ENCODE results near the gene ERLEC1.
"Not testable (repeated sequence)": the region's sequence is repeated elsewhere in the genome, so short reads cannot be mapped to it uniquely, and the experiment has no call there.

Gene ERLEC1

DNA sequence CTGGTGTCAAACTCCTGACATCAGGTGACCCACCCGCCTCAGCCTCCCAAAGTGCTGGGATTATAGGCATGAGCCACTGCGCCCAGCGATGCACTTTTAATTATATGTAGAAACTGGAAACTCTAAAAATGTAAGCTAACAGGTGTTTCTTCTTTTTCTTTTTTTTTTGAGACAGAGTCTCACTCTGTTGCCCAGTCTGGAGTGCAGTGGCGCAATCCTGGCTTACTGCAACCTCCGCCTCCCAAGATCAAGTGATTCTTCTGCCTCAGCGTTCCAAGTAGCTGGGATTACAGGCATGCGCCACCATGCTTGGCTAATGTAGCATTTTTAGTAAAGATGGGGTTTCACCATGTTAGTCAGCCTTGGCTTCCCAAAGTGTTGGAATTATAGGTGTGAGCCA, 54.8 kb downstream of the ERLEC1 start:
- not testable (repeated sequence) for DNase-seq

DNA sequence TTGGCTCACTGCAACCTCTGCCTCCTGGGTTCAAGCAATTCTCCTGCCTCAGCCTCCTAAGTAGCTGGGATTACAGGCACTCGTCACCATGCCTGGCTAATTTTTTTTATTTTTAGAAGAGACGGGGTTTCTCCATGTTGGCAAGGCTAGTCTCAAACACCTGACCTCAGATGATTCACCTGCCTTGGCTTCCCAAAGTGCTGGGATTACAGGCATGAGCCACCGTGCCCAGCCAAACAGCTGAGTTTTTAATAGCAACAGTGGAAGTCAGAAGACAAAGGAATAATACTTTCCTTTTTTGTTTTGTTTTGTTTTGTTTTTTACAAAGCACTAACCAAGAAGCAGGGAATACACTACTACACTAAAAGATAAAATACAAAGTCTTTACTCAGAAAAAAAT, 56.0 kb downstream of the ERLEC1 start:
- DNase-seq = no peak

DNA sequence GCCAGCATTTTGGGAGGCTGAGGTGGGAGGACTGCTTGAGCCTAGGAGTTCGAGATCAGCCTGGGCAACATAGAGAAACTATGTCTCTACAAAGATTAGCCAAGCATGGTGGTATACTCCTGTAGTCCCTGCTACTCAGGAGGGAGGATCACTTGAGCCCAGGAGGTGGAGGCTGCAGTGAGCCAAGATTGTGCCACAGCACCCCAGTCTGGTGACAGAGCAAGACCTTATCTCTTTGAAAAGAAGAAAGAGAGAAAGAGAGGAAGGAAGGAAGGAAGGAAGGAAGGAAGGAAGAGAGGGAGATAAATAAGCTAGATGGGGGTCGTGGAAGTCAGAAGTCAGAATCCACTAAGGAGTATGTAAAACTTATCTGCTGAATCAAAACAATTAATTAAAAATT, 56.8 kb downstream of the ERLEC1 start:
- DNase-seq = no peak

DNA sequence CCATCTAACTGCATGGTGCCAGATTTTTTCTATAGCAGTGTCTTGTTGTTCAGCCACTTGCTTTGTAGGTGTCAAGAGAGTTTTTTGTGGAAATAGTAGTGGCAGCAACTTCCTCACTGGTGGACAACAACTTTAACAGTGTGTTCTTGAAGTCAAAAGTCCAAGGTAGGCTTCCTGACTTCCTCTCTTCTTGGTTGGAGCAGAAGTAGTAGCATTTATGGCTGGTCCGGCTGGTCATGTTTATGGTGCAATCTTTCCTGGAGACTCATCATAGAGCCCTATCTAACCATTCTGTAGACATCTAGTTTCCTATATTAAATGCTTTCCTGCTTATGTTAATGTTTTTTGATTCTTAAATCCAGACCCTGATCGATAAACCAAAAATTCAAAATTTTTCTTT, 61.2 kb downstream of the ERLEC1 start:
- peak; percentile 23 to 27 for DNase-seq

DNA sequence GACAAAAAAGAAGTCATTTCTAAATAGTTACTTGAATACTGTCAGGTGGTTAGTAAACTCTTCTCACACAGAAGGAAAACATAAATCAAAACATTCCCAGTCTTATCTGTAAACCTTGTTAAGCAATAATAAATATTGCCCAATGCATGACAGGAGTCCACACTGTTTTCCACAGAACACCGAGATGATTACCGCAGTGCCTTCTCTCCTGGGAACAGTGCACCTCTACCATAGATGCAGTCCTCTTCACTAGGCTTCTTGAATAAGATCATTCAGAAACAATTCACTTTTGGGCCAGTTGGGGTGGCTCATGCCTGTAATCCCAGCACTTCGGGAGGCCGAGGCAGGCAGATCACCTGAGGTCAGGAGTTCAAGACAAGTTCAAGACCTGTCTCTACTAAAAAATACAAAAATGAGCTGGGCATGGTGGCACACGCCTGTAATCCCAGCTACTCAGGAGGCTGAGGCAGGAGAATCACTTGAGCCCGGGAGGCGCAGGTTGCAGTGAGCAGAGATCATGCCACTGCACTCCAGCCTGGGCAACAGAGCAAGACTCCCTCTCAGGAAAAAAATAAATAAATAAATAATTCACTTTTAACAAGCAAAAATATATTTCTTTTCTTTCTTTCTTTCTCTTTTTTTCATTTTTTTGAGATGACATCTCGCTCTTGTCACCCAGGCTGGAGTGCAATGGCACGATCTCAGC, 64.4 kb downstream of the ERLEC1 start:
- not testable (repeated sequence) for DNase-seq

DNA sequence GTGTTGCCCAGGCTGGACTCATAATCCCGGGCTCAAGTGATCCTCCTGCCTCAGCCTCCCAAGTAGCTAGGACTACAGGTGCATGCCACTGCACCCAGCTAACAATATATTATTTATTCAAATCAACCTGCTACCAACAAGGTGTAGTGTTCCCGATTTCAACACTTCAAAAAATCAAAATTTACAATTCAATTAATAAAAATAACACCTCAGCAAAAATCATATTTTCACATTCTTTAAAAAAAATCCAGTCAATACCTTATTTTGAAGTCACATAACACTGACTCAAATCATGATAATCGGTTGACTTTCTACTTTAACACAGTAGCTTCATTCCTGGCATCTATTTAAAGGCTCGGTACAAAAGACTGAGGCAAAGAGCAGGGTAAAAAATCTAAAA, 65.7 kb downstream of the ERLEC1 start:
- no peak for DNase-seq

DNA sequence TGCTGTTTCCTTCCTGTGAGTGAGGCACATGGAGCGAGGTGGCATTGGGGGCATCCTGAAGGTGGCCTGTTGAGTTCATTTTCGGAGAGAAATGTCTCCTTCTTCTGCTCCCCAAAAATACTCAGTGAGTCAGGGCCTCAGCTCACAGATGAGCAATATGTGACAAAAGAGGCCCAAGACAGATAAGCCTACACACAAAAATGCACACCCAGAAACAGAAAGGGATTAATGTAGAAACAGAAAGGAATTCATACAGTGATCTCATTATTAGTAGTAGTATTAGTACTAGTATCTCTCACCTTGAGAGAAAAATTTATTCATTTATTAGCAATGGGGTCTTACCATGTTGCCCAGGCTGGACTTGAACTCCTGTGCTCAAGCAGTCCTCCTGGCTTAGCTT, 67.8 kb downstream of the ERLEC1 start:
- DNase-seq = no peak

DNA sequence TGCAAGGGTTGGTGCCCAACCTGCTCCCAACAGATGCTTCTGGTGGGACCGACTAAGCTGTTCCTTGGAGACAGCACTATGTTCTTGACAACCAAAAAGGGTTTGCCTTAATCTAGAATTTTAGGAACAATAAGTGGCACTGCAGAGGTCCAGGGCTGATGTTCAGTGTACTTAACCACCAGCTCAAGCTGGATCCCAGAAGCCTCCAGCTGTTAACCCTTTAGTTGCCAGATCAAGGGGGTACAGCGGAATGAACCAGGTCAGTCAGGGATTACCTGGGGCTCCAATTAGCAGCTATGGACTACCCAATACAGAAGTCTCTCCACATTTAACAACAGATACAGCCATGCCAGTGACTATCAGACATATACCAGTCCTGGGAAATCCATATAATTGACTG, 69.4 kb downstream of the ERLEC1 start:
- DNase-seq = no peak

DNA sequence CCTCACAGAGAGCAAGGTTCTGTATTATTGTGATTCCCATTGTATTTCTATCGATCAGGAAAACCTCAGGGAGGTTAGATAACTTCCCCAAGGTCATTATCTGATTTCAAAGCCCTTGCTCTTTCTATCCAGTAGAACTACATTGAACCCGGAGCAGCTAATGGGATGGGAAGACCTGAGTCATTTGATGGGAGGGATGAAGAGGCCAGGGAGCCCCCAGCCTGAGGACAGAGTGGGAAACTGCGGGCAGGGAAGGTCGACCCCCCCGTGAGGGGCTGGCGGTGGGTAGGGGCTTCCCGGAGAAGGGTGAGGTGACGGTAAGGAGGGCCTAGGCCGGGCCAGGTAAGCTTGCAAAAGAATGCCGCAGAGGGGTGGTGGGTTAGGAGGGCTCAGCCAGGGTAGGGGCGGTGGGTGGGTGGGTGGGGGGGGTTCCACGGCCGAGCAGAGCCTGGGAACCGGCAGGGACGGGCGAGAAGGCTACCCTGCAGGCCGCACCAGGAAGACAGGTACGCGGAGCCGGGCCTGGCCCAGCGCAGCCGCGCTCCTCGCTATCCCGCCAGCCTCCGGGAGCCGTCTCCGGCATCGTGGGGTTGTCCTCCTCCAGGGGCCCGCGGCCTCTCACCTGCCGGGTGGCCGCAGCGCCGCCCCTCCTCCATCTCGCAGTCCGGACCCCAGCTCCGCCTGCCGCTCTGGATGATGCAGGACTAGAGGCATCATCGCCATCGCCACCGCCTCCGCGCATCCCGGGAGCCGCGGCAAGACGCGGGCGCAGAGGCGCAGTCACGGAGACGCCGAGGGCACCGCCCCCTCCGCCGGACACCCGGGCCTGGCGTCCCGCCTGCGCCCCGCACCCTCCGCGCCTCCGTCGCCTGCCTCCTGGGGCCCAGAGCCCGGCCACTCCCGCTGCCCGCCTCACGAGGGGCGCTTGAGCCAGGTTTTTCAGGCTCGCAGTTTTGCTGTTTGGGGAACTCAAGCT, 72.7 kb downstream of the ERLEC1 start, which contains the start of gene GPR75:
GPR75 (minus strand) TSS at position 762 of the 976 bp plus-strand sequence. CDS start 5,211 bp downstream, outside the sequence.
- no peak for DNase-seq

DNA sequence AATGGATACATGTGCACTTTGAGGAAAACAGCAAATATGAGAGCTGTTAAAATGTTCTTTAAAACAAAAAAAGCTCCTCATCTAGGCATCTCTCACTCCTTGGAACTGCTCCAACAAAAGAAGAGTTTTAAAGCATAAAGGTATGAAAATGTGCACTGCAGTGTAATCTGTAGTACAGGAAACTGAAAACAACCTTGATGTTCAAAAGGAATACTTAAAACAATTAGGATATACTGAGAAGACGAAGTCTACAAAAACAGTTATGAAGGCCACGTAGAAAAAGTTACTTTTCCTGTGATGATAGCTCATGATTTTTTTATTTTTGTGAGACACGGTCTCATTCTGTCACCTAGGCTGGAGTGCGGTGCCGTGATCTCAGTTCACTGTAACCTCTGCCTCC, 75.0 kb downstream of the ERLEC1 start:
- DNase-seq = no peak

DNA sequence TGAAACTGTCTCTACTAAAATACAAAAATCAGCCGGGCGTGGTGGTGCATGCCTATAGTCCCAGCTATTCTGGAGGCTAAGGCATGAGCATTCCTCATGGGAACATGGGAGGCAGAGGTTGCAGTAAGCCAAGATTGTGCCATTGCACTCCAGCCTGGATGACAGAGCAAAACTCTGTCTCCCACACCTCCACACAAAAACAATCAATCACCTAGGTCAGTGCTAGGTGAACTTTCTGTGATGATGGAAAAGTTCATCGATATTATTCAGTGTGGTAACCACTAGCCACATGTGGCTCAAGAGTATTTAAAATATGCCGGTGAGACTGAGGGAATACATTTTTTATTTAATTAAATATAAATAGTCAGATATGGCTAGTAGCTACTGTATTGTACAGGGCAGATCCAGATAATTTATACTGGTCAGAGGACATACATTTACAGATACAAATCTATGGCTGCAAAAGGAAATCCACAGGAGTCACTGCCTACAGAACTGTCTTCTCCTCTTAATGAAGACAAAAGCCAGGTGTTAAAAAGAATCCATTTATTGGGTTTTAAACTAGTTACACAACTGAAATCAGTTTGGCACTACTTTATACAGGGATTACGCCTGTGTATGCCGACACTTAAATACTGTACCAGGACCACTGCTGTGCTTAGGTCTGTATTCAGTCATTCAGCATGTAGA, 76.8 kb downstream of the ERLEC1 start:
- no peak for DNase-seq

DNA sequence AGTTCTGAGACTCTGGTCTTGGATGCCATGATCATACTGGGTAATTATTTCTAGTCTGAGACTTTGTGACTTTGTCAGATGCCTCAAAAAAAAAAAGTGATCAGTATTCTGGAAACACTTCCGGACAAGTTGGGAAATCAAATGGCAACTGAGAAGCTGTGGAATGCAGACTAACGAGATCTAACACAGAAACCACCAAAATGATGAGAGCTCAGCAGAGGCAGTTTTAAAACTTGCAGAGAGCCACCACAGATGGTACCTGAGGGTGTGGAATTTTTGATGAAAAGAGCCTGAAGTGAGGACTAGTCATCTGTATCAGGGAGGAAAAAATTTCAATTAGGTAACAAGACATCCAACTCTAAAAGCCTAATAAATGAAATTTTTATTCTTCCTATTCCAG, 78.4 kb downstream of the ERLEC1 start:
- no peak for DNase-seq

DNA sequence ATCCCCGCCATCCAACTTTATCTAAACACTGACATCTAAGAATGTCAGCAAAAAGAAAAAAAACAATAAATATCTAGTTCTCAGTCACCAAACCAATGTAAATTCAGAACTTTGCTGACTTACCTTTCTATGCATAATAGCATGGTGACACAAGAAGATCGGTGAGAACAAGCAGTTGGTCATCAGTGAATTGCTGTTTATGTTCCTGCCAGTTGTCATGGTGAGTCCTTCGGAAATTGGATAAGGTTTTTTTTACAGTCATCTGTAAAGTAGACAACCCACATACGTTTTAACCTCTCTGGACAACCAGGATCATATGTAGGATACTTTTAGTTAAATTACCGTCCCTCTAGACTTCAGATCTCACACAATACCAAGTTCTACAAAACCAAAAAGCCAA, 79.1 kb downstream of the ERLEC1 start:
- DNase-seq = no peak

DNA sequence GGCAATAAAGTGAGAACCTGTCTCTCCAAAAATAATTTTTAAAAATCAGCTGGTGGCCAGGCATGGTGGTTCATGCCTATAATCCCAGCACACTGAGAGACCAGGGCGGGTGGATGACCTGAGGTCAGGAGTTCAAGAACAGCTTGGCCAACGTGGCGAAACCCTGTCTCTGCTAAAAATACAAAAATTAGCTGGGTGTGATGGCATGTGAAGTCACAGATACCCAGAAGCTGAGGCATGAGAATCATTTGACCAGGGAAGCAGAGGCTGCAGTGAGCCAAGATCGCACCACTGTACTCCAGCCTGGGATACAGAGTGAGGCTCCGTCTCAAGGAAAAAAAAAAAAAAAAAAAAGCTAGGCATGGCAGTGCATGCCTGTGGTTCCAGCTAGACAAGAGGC, 80.3 kb downstream of the ERLEC1 start:
- no peak for DNase-seq

DNA sequence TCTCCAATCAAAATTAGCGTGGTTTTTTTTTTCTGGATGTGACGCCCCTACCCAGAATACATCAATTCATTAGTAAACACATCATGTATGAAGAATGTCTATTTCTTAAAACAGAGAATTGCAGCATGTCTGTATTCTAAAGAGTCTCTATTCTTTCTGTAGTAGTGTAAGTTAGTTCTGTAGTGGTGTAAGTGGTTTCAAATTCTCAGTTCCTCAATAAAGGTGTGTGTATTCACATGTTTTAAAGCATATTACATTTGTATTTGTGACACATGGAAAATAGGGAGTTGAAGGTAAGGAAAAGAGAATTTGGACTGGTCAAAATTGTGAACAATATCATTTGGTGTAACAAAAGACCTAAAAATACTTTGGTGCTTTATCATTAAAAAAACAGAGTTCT, 80.9 kb downstream of the ERLEC1 start:
- no peak for DNase-seq
